Peyer's patch (tissue), 4 donors: ENCODE results near the gene USP40. TPM values are rescaled to one million over a fixed set of nuclear protein-coding genes. Genes with fewer than 3 reads are reported as not detected.
A peak's percentile ranks its signal among the peaks of the same experiment; 100 is the strongest.

ENCODE experiments used
- DNase-seq, 3 donors: peaks; one replicate each; pipeline ENCODE4 v3.0.0-alpha.2; 2017 to 2019
- H3K27ac ChIP-seq, 4 donors: fragments of 200-600 bp; sonication (generic); one replicate each; pipeline ENCODE4 v1.5.1; 2016 to 2019
- H3K27me3 ChIP-seq, 2 donors: fragments of 200-600 bp; sonication (generic); one replicate each; pipeline ENCODE4 v1.5.1; 2019
- H3K36me3 ChIP-seq, 3 donors: fragments of 200-600 bp; sonication (generic); one replicate each; pipeline ENCODE4 v1.5.1; 2016 to 2019
- H3K4me1 ChIP-seq, 4 donors: fragments of 200-600 bp; sonication (generic); one replicate each; pipeline ENCODE4 v1.5.1; 2016 to 2019
- H3K4me3 ChIP-seq, 4 donors: fragments of 200-600 bp; sonication (generic); 1 replicate in 3 of 4; 2 replicates in 1 of 4; pipeline ENCODE4 v1.5.1; 2016 to 2019; ENCODE audit warnings: mild to moderate bottlenecking in 1 of 4
- H3K9me3 ChIP-seq, 4 donors: fragments of 200-600 bp; sonication (generic); one replicate each; pipeline ENCODE4 v1.5.1; 2016 to 2019; ENCODE audit warnings: mild to moderate bottlenecking in 1 of 4
- CTCF ChIP-seq, 6 experiments: fragments of 450-650 bp in 4 of 6; fragments of 200-600 bp in 2 of 6; sonication (generic) in 1 of 6; IDR thresholded peaks; one replicate each; pipeline ENCODE4 v1.5.1; 2017 to 2019; ENCODE audit warnings: antibody characterized with exemption in 6 of 6, mild to moderate bottlenecking in 3 of 6, moderate library complexity in 1 of 6
- POLR2A ChIP-seq, 2 donors: fragments of 450-650 bp; IDR thresholded peaks; one replicate each; pipeline ENCODE4 v1.5.1; 2017; ENCODE audit warnings: antibody characterized with exemption in 2 of 2, mild to moderate bottlenecking in 2 of 2, moderate library complexity in 2 of 2
- total RNA-seq, 4 donors: library from RNA; depleted of rRNA; stranded (reverse); fragments of >200 nt; gene quantifications; one replicate each; pipeline ENCODE4 v1.1.0, GENCODE V29; 2016

Gene USP40
- total RNA-seq, 4 donors from 2014 or later, result 34.3 to 58.7 (median 45.0) TPM

GRCh38 chr2:233476651-233477547 lies 89.7 kb downstream of the USP40 start:
- Histone ChIP-seq H3K27ac (no peak overlapping the region), H3K27me3 (no peaks in the 10 kb centered on the region), H3K9me3 (no peaks in the 10 kb centered on the region), H3K36me3 (peaks cover 0 to 30% (median 0%) of the 10 kb centered on the region in 3 donors), H3K4me1 (no peaks in the 10 kb centered on the region), H3K4me3 (no peak overlapping the region)
- DNase-seq, result peak; percentile 12 to 46 (median 44)
- TF ChIP-seq CTCF (IDR thresholded peaks at IDR 0.05), result no peak

GRCh38 chr2:233476063-233476410 lies 90.5 kb downstream of the USP40 start:
- no peaks in the 10 kb centered on the region for H3K4me1 ChIP-seq
- H3K27me3 ChIP-seq, result no peaks in the 10 kb centered on the region
- peak overlapping the region in 1 of 4 donors; percentile 38 for H3K27ac ChIP-seq
- no peaks in the 10 kb centered on the region for H3K9me3 ChIP-seq
- DNase-seq, result peak in 2 of 3 donors; percentile 8 to 34
- H3K36me3 ChIP-seq, result peaks cover 0 to 36% (median 0%) of the 10 kb centered on the region in 3 donors
- TF ChIP-seq CTCF (IDR thresholded peaks at IDR 0.05) (no peak), POLR2A (IDR thresholded peaks at IDR 0.05) (no peak)
- H3K4me3 ChIP-seq, result no peak overlapping the region

GRCh38 chr2:233474308-233475160 lies 92.0 kb downstream of the USP40 start:
- no peak overlapping the region for H3K4me3 ChIP-seq

GRCh38 chr2:233473878-233474277 lies 92.7 kb downstream of the USP40 start:
- H3K4me1 ChIP-seq, result peaks cover 0 to 5% (median 0%) of the 10 kb centered on the region in 4 donors
- no peaks in the 10 kb centered on the region for H3K27me3 ChIP-seq
- H3K27ac ChIP-seq, result peak overlapping the region in 2 of 4 donors; percentile 58 to 60
- no peak for TF ChIP-seq POLR2A (IDR thresholded peaks at IDR 0.05)
- TF ChIP-seq CTCF (IDR thresholded peaks at IDR 0.05), result no peak
- peaks cover 0 to 52% (median 0%) of the 10 kb centered on the region in 3 donors for H3K36me3 ChIP-seq
- peak in 1 of 3 donors; percentile 42 for DNase-seq
- no peak overlapping the region for H3K4me3 ChIP-seq
- H3K9me3 ChIP-seq, result no peaks in the 10 kb centered on the region

More at GRCh38 chr2:233474308-233475160, 92.0 kb downstream of the USP40 start:
- Histone ChIP-seq H3K27me3 (no peaks in the 10 kb centered on the region), H3K9me3 (no peaks in the 10 kb centered on the region), H3K27ac (peak overlapping the region in 3 of 4 donors; percentile 32 to 60 (median 58)), H3K36me3 (peaks cover 0 to 46% (median 0%) of the 10 kb centered on the region in 3 donors), H3K4me1 (no peaks in the 10 kb centered on the region)
- no peak for TF ChIP-seq CTCF (IDR thresholded peaks at IDR 0.05)
- no peak for TF ChIP-seq POLR2A (IDR thresholded peaks at IDR 0.05)
- DNase-seq, result peak in 2 of 3 donors; percentile 34 to 51

GRCh38 chr2:233473386-233473791 lies 93.2 kb downstream of the USP40 start:
- H3K27ac ChIP-seq, result no peak overlapping the region
- H3K4me1 ChIP-seq, result peaks cover 0 to 5% (median 0%) of the 10 kb centered on the region in 4 donors
- no peak overlapping the region for H3K4me3 ChIP-seq
- peak in 1 of 3 donors; percentile 42 for DNase-seq
- H3K36me3 ChIP-seq, result peaks cover 0 to 57% (median 0%) of the 10 kb centered on the region in 3 donors
- no peaks in the 10 kb centered on the region for H3K9me3 ChIP-seq
- TF ChIP-seq CTCF (IDR thresholded peaks at IDR 0.05), result no peak
- TF ChIP-seq POLR2A (IDR thresholded peaks at IDR 0.05), result no peak
- no peaks in the 10 kb centered on the region for H3K27me3 ChIP-seq
